Measurements from ENCODE around the gene NHLH2. TPM values are rescaled to one million over a fixed set of nuclear protein-coding genes. Genes with fewer than 3 reads are reported as not detected.

NHLH2 gene
- total RNA-seq, 2 donors from 2014 or later = not detected

- Histone ChIP-seq H3K4me3 (no peak overlapping the region), H3K4me1 (no peaks in the 10 kb centered on the region), H3K36me3 (no peaks in the 10 kb centered on the region), H3K27ac (no peak overlapping the region), H3K9ac (ENCODE audit: low read depth in 2 of 2, low read length in 2 of 2) (no peak overlapping the region), H3K27me3 (no peaks in the 10 kb centered on the region), H3K9me3 (no peaks in the 10 kb centered on the region)
- intact Hi-C loops (cut with DNase I) = no loop called here
- no peak for TF ChIP-seq CTCF (IDR thresholded peaks at IDR 0.05)
- DNase-seq = no peak
Observed at GRCh38 chr1:115791816-115792215, 49.1 kb downstream of the NHLH2 start.

GRCh38 chr1:115790846-115791245 lies 50.1 kb downstream of the NHLH2 start:
- no peak overlapping the region for H3K9ac ChIP-seq (ENCODE audit: low read depth in 2 of 2, low read length in 2 of 2)
- H3K4me1 ChIP-seq = no peaks in the 10 kb centered on the region
- no peaks in the 10 kb centered on the region for H3K36me3 ChIP-seq
- intact Hi-C loops (cut with DNase I) = no loop called here
- TF ChIP-seq CTCF (IDR thresholded peaks at IDR 0.05) = no peak
- no peak overlapping the region for H3K4me3 ChIP-seq
- H3K27me3 ChIP-seq = no peaks in the 10 kb centered on the region
- no peaks in the 10 kb centered on the region for H3K9me3 ChIP-seq
- no peak for DNase-seq
- no peak overlapping the region for H3K27ac ChIP-seq

- Histone ChIP-seq H3K4me1 (no peaks in the 10 kb centered on the region), H3K27ac (no peak overlapping the region), H3K9me3 (no peaks in the 10 kb centered on the region), H3K27me3 (no peaks in the 10 kb centered on the region), H3K36me3 (no peaks in the 10 kb centered on the region), H3K9ac (ENCODE audit: low read depth in 2 of 2, low read length in 2 of 2) (no peak overlapping the region), H3K4me3 (no peak overlapping the region)
- no peak for TF ChIP-seq CTCF (IDR thresholded peaks at IDR 0.05)
- DNase-seq = no peak
- intact Hi-C loops (cut with DNase I) = no loop called here
Observed at GRCh38 chr1:115790356-115790755, 50.6 kb downstream of the NHLH2 start.

Other genes with a start within 250 kb of the NHLH2 start
- 10 to 100 TPM; 14.7 to 23.8 TPM for gene VANGL1, start 199.2 kb downstream of the NHLH2 start, total RNA-seq
- gene CASQ2, start 72.4 kb downstream of the NHLH2 start, total RNA-seq = 10 to 100 TPM in 1 of 2 donors, under 1 TPM in 1; 0.22 to 10.5 TPM
- gene SLC22A15, start 135.4 kb upstream of the NHLH2 start, total RNA-seq = 1 to 10 TPM; 1.1 to 1.2 TPM

Measured in colonic mucosa (tissue), 4 donors.